Measurements from ENCODE around the gene GJC3.
"Not testable (repeated sequence)": the region's sequence is repeated elsewhere in the genome, so short reads cannot be mapped to it uniquely, and the experiment has no call there.

GRCh38 chr7:99954643-99955042 lies 25.2 kb upstream of the GJC3 start:
- not testable (repeated sequence) for TF ChIP-seq POLR2A (IDR thresholded peaks at IDR 0.05; ENCODE audit: low read length); GATA1 (IDR thresholded peaks at IDR 0.05; ENCODE audit: low read depth, low read length)
